Neural progenitor cell (in vitro differentiated cells): ENCODE measurements around the gene NDUFV1. TPM values are rescaled to one million over a fixed set of nuclear protein-coding genes. Genes with fewer than 3 reads are reported as not detected.

Source experiments
- DNase-seq: peaks from one replicate; pipeline ENCODE4 v3.0.0-alpha.2; 2016; ENCODE audit warnings: low spot score
- H2AFZ ChIP-seq: fragments of 200-600 bp; sonication (generic); replicated peaks from 2 replicates; pipeline ENCODE4 v1.6.1; 2016; ENCODE audit warnings: antibody characterized with exemption
- H3F3A ChIP-seq: fragments of 200-600 bp; sonication (generic); 2 replicates; pipeline ENCODE4 v1.6.1; 2016; ENCODE audit warnings: antibody characterized with exemption, low read depth
- H3K27ac ChIP-seq: fragments of 200-600 bp; sonication (generic); 2 replicates; pipeline ENCODE4 v1.5.1; 2016; ENCODE audit warnings: mild to moderate bottlenecking
- H3K27me3 ChIP-seq: fragments of 200-600 bp; sonication (generic); 2 replicates; pipeline ENCODE4 v1.6.1; 2016; ENCODE audit warnings: mild to moderate bottlenecking, moderate library complexity
- H3K36me3 ChIP-seq: fragments of 200-600 bp; sonication (generic); 2 replicates; pipeline ENCODE4 v1.5.1; 2016
- H3K4me1 ChIP-seq: fragments of 200-600 bp; sonication (generic); 2 replicates; pipeline ENCODE4 v1.6.1; 2016; ENCODE audit warnings: mixed run types
- H3K4me2 ChIP-seq: fragments of 200-600 bp; sonication (generic); 2 replicates; pipeline ENCODE4 v1.6.1; 2016
- H3K4me3 ChIP-seq: fragments of 200-600 bp; sonication (generic); 2 replicates; pipeline ENCODE4 v1.5.1; 2016
- H3K79me2 ChIP-seq: fragments of 200-600 bp; sonication (generic); 2 replicates; pipeline ENCODE4 v1.6.1; 2016; ENCODE audit warnings: low read depth
- H3K9ac ChIP-seq: fragments of 200-600 bp; sonication (generic); 2 replicates; pipeline ENCODE4 v1.6.1; 2016
- H3K9me3 ChIP-seq: fragments of 200-600 bp; sonication (generic); 2 replicates; pipeline ENCODE4 v1.5.1; 2016; ENCODE audit warnings: low read depth
- H4K20me1 ChIP-seq: fragments of 200-600 bp; sonication (generic); 2 replicates; pipeline ENCODE4 v1.6.1; 2016; ENCODE audit warnings: low read depth
- H3K27ac Mint-ChIP-seq: 3 replicates; pipeline ENCODE4 v1.8.0; 2021; ENCODE audit warnings: mixed read lengths
- H3K27me3 Mint-ChIP-seq: 2 replicates; pipeline ENCODE4 v1.8.0; 2022; ENCODE audit warnings: low read depth, mild to moderate bottlenecking, inconsistent platforms, moderate library complexity, mixed read lengths; ENCODE audit not compliant: insufficient read depth
- H3K36me3 Mint-ChIP-seq: 3 replicates; pipeline ENCODE4 v1.8.0; 2021; ENCODE audit warnings: mixed read lengths
- H3K4me1 Mint-ChIP-seq: 3 replicates; pipeline ENCODE4 v1.8.0; 2021; ENCODE audit warnings: mixed read lengths
- H3K4me3 Mint-ChIP-seq: 3 replicates; pipeline ENCODE4 v1.8.0; 2021; ENCODE audit warnings: mild to moderate bottlenecking, moderate library complexity, mixed read lengths
- H3K9me3 Mint-ChIP-seq: 3 replicates; pipeline ENCODE4 v1.8.0; 2020; ENCODE audit warnings: mixed read lengths
- CTCF ChIP-seq: fragments of 200-600 bp; sonication (generic); IDR thresholded peaks from 2 replicates; pipeline ENCODE4 v1.5.1; 2017; ENCODE audit warnings: antibody characterized with exemption, mild to moderate bottlenecking
- EZH2 ChIP-seq: fragments of 200-600 bp; sonication (generic); IDR thresholded peaks from 2 replicates; pipeline ENCODE4 v1.6.1; 2017; ENCODE audit warnings: antibody characterized with exemption, mild to moderate bottlenecking, moderate library complexity
- EZH2phosphoT487 ChIP-seq: fragments of 200-600 bp; sonication (generic); IDR thresholded peaks from 2 replicates; pipeline ENCODE4 v1.6.1; 2017; ENCODE audit warnings: antibody characterized with exemption
- total RNA-seq: library from RNA; depleted of rRNA; stranded (reverse); fragments of >200 nt; gene quantifications from 2 replicates; pipeline ENCODE4 v1.2.3, GENCODE V29; 2015; ENCODE audit warnings: low replicate concordance

Gene NDUFV1
- total RNA-seq, 1 donor from 2014 or later = 71.0 TPM

- peaks cover 8% of the 10 kb centered on the region for H3K4me1 ChIP-seq
- no peaks in the 10 kb centered on the region for H3K27me3 ChIP-seq
- peaks cover 12% of the 10 kb centered on the region for H3F3A ChIP-seq
- no peaks in the 10 kb centered on the region for H3K79me2 ChIP-seq
- Mint-ChIP-seq H3K4me1 (peaks cover 14% of the 10 kb centered on the region), H3K9me3 (no peaks in the 10 kb centered on the region), H3K4me3 (no peak overlapping the region), H3K27me3 (peaks cover 14% of the 10 kb centered on the region), H3K36me3 (no peaks in the 10 kb centered on the region), H3K27ac (no peak overlapping the region)
- no peak overlapping the region for H3K4me3 ChIP-seq
- no peak for TF ChIP-seq EZH2phosphoT487
- no peak for TF ChIP-seq EZH2
- TF ChIP-seq CTCF = no peak
- H4K20me1 ChIP-seq = no peaks in the 10 kb centered on the region
- no peak for DNase-seq
- no peak overlapping the region for H3K27ac ChIP-seq
- H3K9me3 ChIP-seq = no peaks in the 10 kb centered on the region
- no peak overlapping the region for H3K4me2 ChIP-seq
- no peaks in the 10 kb centered on the region for H3K36me3 ChIP-seq
- no peak overlapping the region for H2AFZ ChIP-seq
- no peak overlapping the region for H3K9ac ChIP-seq
These were observed 40.7 kb downstream of the NDUFV1 start for GRCh38 chr11:67647471-67647870.

GRCh38 chr11:67648140-67648795 is 41.5 kb downstream of the NDUFV1 start:
- no peaks in the 10 kb centered on the region for H3K36me3 ChIP-seq
- no peak overlapping the region for H2AFZ ChIP-seq
- no peaks in the 10 kb centered on the region for H3K36me3 Mint-ChIP-seq
- H3K4me3 ChIP-seq = no peak overlapping the region
- H3K9ac ChIP-seq = no peak overlapping the region
- no peak overlapping the region for H3K4me3 Mint-ChIP-seq
- no peaks in the 10 kb centered on the region for H3K9me3 ChIP-seq
- H3K27ac Mint-ChIP-seq = no peak overlapping the region
- peaks cover 8% of the 10 kb centered on the region for H3K4me1 ChIP-seq
- DNase-seq = peak; percentile 77
- H3F3A ChIP-seq = peaks cover 12% of the 10 kb centered on the region
- no peak overlapping the region for H3K4me2 ChIP-seq
- no peak overlapping the region for H3K27ac ChIP-seq
- no peaks in the 10 kb centered on the region for H3K9me3 Mint-ChIP-seq
- H3K4me1 Mint-ChIP-seq = peaks cover 14% of the 10 kb centered on the region
- H4K20me1 ChIP-seq = no peaks in the 10 kb centered on the region
- H3K27me3 Mint-ChIP-seq = peaks cover 14% of the 10 kb centered on the region
- H3K79me2 ChIP-seq = no peaks in the 10 kb centered on the region
- no peaks in the 10 kb centered on the region for H3K27me3 ChIP-seq
- peak; percentile 57 for TF ChIP-seq CTCF
- TF ChIP-seq EZH2phosphoT487 = no peak

GRCh38 chr11:67648796-67649613 is 42.3 kb downstream of the NDUFV1 start:
- Histone ChIP-seq H3K36me3 (no peaks in the 10 kb centered on the region), H3K9ac (no peak overlapping the region), H3F3A (peaks cover 12% of the 10 kb centered on the region), H3K79me2 (no peaks in the 10 kb centered on the region), H3K4me2 (no peak overlapping the region), H4K20me1 (no peaks in the 10 kb centered on the region), H3K4me1 (peaks cover 8% of the 10 kb centered on the region), H2AFZ (no peak overlapping the region), H3K27ac (no peak overlapping the region), H3K27me3 (no peaks in the 10 kb centered on the region), H3K4me3 (no peak overlapping the region), H3K9me3 (no peaks in the 10 kb centered on the region)
- Mint-ChIP-seq H3K27me3 (peaks cover 13% of the 10 kb centered on the region), H3K36me3 (no peaks in the 10 kb centered on the region), H3K4me3 (no peak overlapping the region), H3K9me3 (no peaks in the 10 kb centered on the region), H3K27ac (no peak overlapping the region), H3K4me1 (peaks cover 14% of the 10 kb centered on the region)
- DNase-seq = no peak
- TF ChIP-seq CTCF (no peak), EZH2 (no peak)
